HFF-Myc (cell line): Measurements from ENCODE around the gene SUSD4.

Experiments
- DNase-seq: peaks from one replicate; pipeline ENCODE4 v3.0.0-alpha.2; 2011; ENCODE audit warnings: low read depth; ENCODE audit errors: extremely low read depth
- H3K4me3 ChIP-seq: replicated peaks from 2 replicates; pipeline ENCODE4 v1.5.1; 2011; ENCODE audit warnings: low read depth, mild to moderate bottlenecking, control low read depth, low read length
- TF ChIP-seq, protein P1 (sequence below): IDR thresholded peaks from 2 replicates; pipeline ENCODE4 v1.5.1; 2012; ENCODE audit warnings: mild to moderate bottlenecking, low read depth, low read length, control low read depth; ENCODE audit errors: missing control alignments

SUSD4 gene

DNA sequence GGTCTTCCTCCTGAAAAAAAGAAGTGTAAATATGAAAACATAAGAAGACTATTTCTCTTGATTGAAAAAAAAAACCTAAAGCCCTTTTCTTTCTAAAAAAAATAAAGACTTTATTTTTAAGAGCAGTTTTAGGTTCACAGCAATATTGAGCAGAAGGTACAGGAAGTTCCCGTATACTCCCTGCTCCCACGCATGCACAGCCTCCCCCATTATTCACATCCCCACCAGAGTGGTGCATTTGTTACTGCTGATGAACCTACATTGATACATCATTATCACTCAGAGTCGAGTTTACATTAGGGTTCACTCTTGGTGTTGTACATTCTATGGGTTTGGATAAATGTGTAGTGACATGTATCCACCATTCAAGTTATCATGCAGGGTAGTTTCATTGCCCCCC is 128.9 kb downstream of the SUSD4 start:
- DNase-seq, result no peak
- TF ChIP-seq, protein P1, sequence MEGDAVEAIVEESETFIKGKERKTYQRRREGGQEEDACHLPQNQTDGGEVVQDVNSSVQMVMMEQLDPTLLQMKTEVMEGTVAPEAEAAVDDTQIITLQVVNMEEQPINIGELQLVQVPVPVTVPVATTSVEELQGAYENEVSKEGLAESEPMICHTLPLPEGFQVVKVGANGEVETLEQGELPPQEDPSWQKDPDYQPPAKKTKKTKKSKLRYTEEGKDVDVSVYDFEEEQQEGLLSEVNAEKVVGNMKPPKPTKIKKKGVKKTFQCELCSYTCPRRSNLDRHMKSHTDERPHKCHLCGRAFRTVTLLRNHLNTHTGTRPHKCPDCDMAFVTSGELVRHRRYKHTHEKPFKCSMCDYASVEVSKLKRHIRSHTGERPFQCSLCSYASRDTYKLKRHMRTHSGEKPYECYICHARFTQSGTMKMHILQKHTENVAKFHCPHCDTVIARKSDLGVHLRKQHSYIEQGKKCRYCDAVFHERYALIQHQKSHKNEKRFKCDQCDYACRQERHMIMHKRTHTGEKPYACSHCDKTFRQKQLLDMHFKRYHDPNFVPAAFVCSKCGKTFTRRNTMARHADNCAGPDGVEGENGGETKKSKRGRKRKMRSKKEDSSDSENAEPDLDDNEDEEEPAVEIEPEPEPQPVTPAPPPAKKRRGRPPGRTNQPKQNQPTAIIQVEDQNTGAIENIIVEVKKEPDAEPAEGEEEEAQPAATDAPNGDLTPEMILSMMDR, result no peak
- no peak overlapping the region for H3K4me3 ChIP-seq

DNA sequence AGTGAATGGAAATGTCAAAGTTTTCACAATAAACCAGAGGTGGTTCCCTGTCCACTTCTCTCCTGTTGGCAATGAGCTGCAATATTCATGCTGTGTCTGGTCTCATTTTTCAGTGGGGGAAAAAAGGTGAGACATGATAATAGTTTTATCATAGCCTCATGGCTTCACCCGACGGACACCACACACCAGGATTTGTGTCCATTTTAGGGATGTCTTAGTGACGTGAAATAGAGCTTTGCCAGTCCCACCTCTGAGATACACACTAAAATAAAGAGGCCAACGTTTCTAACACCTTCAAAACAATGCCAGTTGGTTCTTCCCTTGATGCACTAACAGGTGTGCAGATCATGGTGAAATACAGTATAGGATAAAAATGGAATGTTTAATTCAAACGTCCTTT is 129.4 kb downstream of the SUSD4 start:
- no peak for DNase-seq
- H3K4me3 ChIP-seq, result no peak overlapping the region
- TF ChIP-seq, protein P1, result no peak

DNA sequence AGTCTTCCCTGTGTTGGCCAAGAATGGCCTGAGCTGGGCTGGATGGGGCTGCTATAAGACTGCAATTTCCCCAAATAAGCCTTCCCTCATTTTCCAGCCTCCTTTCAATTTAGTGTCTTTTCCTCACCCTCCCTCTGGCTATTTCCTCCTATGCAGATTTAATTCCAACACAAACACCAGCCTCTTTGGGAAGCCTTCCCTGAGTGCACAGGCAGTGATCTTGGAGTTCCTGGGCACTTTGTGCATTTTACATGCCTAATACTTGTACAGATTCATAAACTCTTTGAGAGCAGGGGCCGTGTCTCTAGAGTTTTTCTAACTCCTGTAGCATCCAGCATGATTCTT is 129.8 kb downstream of the SUSD4 start:
- no peak overlapping the region for H3K4me3 ChIP-seq
- no peak for DNase-seq
- TF ChIP-seq, protein P1, result no peak

DNA sequence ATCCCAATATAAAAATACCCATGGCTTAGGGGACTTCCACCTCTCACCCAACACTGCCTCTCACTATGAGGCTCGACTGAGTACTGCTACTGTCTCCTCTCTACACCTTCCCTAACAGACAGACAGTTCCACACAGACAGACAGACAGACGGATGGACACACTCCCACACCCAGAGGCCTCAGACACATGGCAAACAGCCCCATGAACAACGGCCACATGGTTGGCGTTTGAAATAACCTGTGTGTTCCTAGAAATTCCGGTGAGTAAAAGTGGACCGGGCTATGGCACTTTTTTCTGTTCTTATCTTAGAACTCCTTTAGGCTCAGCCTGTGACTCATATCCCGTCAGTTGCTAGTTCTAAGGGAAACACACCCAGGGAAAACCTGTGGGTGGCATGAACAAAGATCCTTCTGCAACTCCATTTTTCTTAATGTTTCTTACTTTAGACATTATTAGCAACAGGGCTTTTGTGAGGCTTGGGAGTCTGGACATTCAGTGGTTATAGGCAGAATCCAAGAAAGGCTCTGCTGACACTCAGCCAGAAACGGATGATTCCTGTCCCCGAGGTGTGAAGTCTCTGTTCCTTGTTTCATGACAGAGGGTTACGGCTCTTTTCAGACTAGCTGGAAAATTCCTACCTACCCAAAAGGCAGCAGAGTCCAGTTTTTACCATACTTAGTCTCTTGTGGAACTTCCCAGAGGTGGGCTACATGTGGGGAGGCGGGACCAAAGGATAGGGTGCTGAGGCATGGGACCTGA is 130.4 kb downstream of the SUSD4 start:
- TF ChIP-seq, protein P1, result no peak
- DNase-seq, result peak; percentile 67
- H3K4me3 ChIP-seq, result no peak overlapping the region

DNA sequence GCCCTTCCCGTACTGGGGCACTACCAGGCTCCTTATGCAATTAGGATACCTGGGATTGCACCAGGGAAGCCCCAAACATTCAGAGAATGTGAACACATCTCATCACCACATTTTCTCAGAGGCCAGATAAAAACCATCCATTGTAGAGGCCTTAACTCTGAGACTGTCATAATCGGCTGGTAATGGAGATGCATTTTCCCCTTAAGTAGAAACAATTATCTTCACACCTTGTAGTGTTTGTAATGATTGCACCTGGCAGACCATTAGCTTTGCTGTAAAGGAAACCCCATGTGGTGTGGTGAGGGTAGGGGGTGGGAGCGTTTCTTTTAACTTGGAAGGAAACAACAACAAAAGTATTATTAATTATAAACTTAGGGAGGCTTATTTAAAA is 131.0 kb downstream of the SUSD4 start:
- no peak overlapping the region for H3K4me3 ChIP-seq
- TF ChIP-seq, protein P1, result no peak
- no peak for DNase-seq

DNA sequence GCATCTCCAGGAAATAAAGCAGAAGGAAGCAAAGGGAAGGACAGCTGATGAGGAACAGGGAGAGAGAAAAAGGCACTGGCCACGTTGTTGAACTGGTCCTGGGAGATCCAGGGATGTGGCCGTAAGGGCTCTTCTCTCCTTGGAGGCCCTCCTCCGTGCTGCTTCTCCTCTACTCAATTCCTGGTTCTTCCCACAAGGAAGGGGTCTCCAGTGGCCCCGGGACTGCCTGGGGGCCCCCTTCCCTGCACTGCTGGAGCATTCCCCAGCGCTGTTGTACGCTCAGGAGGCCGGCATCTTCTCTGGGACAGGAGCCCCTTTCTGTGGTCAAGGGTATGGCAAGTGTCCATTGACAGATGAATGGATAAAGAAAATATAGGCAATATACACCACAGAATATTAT is 132.4 kb downstream of the SUSD4 start:
- DNase-seq, result no peak
- H3K4me3 ChIP-seq, result no peak overlapping the region
- TF ChIP-seq, protein P1, result no peak
